Fibroblast of upper back skin (primary cell): ENCODE results near the gene AGAP1.

Experiments
- DNase-seq: peaks from one replicate; pipeline ENCODE4 v3.0.0-alpha.2; 2013

AGAP1 gene

GRCh38 chr2:235979037-235979436, 485.2 kb downstream of the AGAP1 start:
- no peak for DNase-seq

- no peak for DNase-seq
Observed at GRCh38 chr2:235979753-235980435, 486.1 kb downstream of the AGAP1 start.

- DNase-seq: no peak
Observed at GRCh38 chr2:235981631-235982030, 487.8 kb downstream of the AGAP1 start.

- DNase-seq: no peak
Observed at GRCh38 chr2:235983016-235983415, 489.2 kb downstream of the AGAP1 start.

GRCh38 chr2:235984552-235984951, 490.7 kb downstream of the AGAP1 start:
- DNase-seq: no peak

GRCh38 chr2:235986361-235986760, 492.5 kb downstream of the AGAP1 start:
- peak; percentile 12 for DNase-seq

GRCh38 chr2:235988271-235989015, 494.6 kb downstream of the AGAP1 start:
- DNase-seq: no peak

- DNase-seq: no peak
Observed at GRCh38 chr2:235989591-235989990, 495.7 kb downstream of the AGAP1 start.

GRCh38 chr2:235990344-235990743, 496.5 kb downstream of the AGAP1 start:
- DNase-seq: no peak

- no peak for DNase-seq
Observed at GRCh38 chr2:235992024-235992423, 498.2 kb downstream of the AGAP1 start.

- no peak for DNase-seq
Observed at GRCh38 chr2:235996419-235996818, 502.6 kb downstream of the AGAP1 start.

GRCh38 chr2:235999011-235999410, 505.2 kb downstream of the AGAP1 start:
- DNase-seq: no peak

- no peak for DNase-seq
Observed at GRCh38 chr2:236001166-236001828, 507.5 kb downstream of the AGAP1 start.

- no peak for DNase-seq
Observed at GRCh38 chr2:236001854-236002253, 508.0 kb downstream of the AGAP1 start.

- peak; percentile 4 for DNase-seq
Observed at GRCh38 chr2:236008006-236008405, 514.2 kb downstream of the AGAP1 start.

- no peak for DNase-seq
Observed at GRCh38 chr2:236008857-236009256, 515.0 kb downstream of the AGAP1 start.

GRCh38 chr2:236010920-236011685, 517.3 kb downstream of the AGAP1 start:
- DNase-seq: no peak

- DNase-seq: no peak
Observed at GRCh38 chr2:236012155-236012554, 518.3 kb downstream of the AGAP1 start.

GRCh38 chr2:236014408-236015131, 520.7 kb downstream of the AGAP1 start:
- no peak for DNase-seq

GRCh38 chr2:236015171-236015570, 521.3 kb downstream of the AGAP1 start:
- no peak for DNase-seq

GRCh38 chr2:236016496-236016895, 522.7 kb downstream of the AGAP1 start:
- no peak for DNase-seq

- DNase-seq: no peak
Observed at GRCh38 chr2:236017446-236017845, 523.6 kb downstream of the AGAP1 start.

- no peak for DNase-seq
Observed at GRCh38 chr2:236019434-236019833, 525.6 kb downstream of the AGAP1 start.
